ENCODE measurements around the gene LAMC1. TPM values are rescaled to one million over a fixed set of nuclear protein-coding genes. Genes with fewer than 3 reads are reported as not detected.

Gene LAMC1
- total and polyA plus RNA-seq, 2 of the 4 experiments (the other 2 are of a cell fraction) = 249 to 394 TPM

GRCh38 chr1:183051546-183051945, 28.3 kb downstream of the LAMC1 start:
- Histone ChIP-seq H2AK5ac (ENCODE audit: low read depth, low read length) (no peak overlapping the region), H3K9me1 (ENCODE audit: insufficient read depth, low read length) (peaks cover 24% of the 10 kb centered on the region), H3K4me2 (ENCODE audit: low read depth, low read length) (no peak overlapping the region), H3K79me1 (ENCODE audit: low read depth in 1 of 2, low read length in 2 of 2) (peaks cover 14 to 66% of the 10 kb centered on the region in 2 experiments), H4K8ac (ENCODE audit: low read depth in 2 of 2, low read length in 2 of 2) (no peak overlapping the region), H3K9ac (ENCODE audit: low read depth, low read length) (no peak overlapping the region), H2AFZ (replicated peaks; ENCODE audit: low read length, poor library complexity) (no peak overlapping the region), H2BK15ac (ENCODE audit: low read depth, low read length) (no peak overlapping the region), H3K27ac (ENCODE audit: insufficient read depth, low read length) (no peak overlapping the region), H2BK20ac (ENCODE audit: low read depth, low read length) (no peak overlapping the region), H3K56ac (ENCODE audit: extremely low read depth, insufficient read depth, low read length) (no peak overlapping the region), H4K5ac (ENCODE audit: low read depth, low read length) (no peak overlapping the region), H2AK9ac (replicated peaks; ENCODE audit: low read depth, low read length, poor library complexity) (no peak overlapping the region), H3K23ac (ENCODE audit: low read depth, low read length) (0 out of 2 replicates have a peak overlapping the region, but pooled peaks have one; percentile 17), H3K14ac (replicated peaks; ENCODE audit: low read depth, low read length) (0 out of 2 replicates have a peak overlapping the region, but pooled peaks have one; percentile 52), H3K36me3 (ENCODE audit: control insufficient read depth, insufficient read depth, low read length) (peaks cover 2% of the 10 kb centered on the region), H3K4me3 (ENCODE audit: insufficient read depth, low read depth, low read length) (no peak overlapping the region), H3K4me1 (ENCODE audit: control insufficient read depth, insufficient read depth, low read length) (peaks cover 3% of the 10 kb centered on the region), H3K27me3 (ENCODE audit: control insufficient read depth, insufficient read depth, low read length) (no peaks in the 10 kb centered on the region), H2BK120ac (ENCODE audit: low read depth, low read length) (no peak overlapping the region), H3K9me3 (ENCODE audit: control insufficient read depth, insufficient read depth, low read length) (no peaks in the 10 kb centered on the region), H3K18ac (ENCODE audit: low read depth, low read length) (no peak overlapping the region), H2BK5ac (ENCODE audit: low read depth, low read length, poor library complexity, severe bottlenecking) (no peak overlapping the region), H4K20me1 (ENCODE audit: insufficient read depth, low read length) (peaks cover 92% of the 10 kb centered on the region), H4K91ac (ENCODE audit: insufficient read depth, low read depth, low read length) (no peak overlapping the region), H3K4ac (ENCODE audit: low read depth, low read length) (no peak overlapping the region; the same call in 1 of the 2 replicates)
- ChIA-PET POLR2A (ENCODE audit: unreplicated experiment) (interaction anchor here (0.6 kb wide), 1 partner anchor 557 kb away, joined by 3 read pairs; no protein-coding TSS in a partner anchor), CTCF (no interaction called here)
- in situ Hi-C loops (cut with MboI; ENCODE audit: low sequenced_read_pairs) = no loop called here
- TF ChIP-seq NFE2L2 (IDR thresholded peaks at IDR 0.05; ENCODE audit: low read depth, low read length) (no peak), ELK1 (IDR thresholded peaks at IDR 0.05; ENCODE audit: borderline replicate concordance, low read depth, low read length) (no peak), RAD21 (IDR thresholded peaks at IDR 0.05; ENCODE audit: low read length) (no peak), MAZ (IDR thresholded peaks at IDR 0.05; ENCODE audit: borderline replicate concordance, low read depth, low read length) (no peak), CHD1 (IDR thresholded peaks at IDR 0.05; ENCODE audit: low read depth, low read length) (no peak), FOS (IDR thresholded peaks at IDR 0.05; ENCODE audit: low read depth, low read length) (no peak), RFX5 (IDR thresholded peaks at IDR 0.05; ENCODE audit: low read depth, low read length) (no peak), CEBPB (IDR thresholded peaks at IDR 0.05; ENCODE audit: low read depth, low read length) (no peak), RCOR1 (IDR thresholded peaks at IDR 0.05; ENCODE audit: insufficient replicate concordance, low read length) (no peak), BHLHE40 (IDR thresholded peaks at IDR 0.05; ENCODE audit: low read depth, low read length) (no peak), SMC3 (IDR thresholded peaks at IDR 0.05; ENCODE audit: low read depth, low read length) (no peak)
- dilution Hi-C loops (cut with HindIII; ENCODE audit: low sequenced_read_pairs, unreplicated experiment) = no loop called here
- no TSS peak for BruUV-seq (replicated peaks)
- no peak for ATAC-seq (ENCODE audit: low read depth)
- DNase-seq = no peak
- intact Hi-C loops (cut with micrococcal nuclease) = no loop called here
- 20% methylated on average over 1 of the region's 1 CpG; no CpG with 5 or more reads in 1 of the 2 experiments for WGBS, 2 experiments (ENCODE audit: extremely low coverage in 2 of 2, insufficient read length in 1 of 2)

All from IMR-90 (cell line).